H1 (cell line): Measurements from ENCODE around the gene OPCML. TPM values are rescaled to one million over a fixed set of nuclear protein-coding genes. Genes with fewer than 3 reads are reported as not detected.

ENCODE experiments used
- GABPA ChIP-seq: IDR thresholded peaks from 2 replicates; pipeline ENCODE4 v1.6.1; 2011; ENCODE audit warnings: mild to moderate bottlenecking, low read length, moderate library complexity, borderline replicate concordance; ENCODE audit not compliant: insufficient read depth
- HDAC6 ChIP-seq: IDR thresholded peaks from one replicate; pipeline ENCODE4 v1.7.1; 2012; ENCODE audit warnings: low read depth, mild to moderate bottlenecking, inconsistent platforms, low read length, moderate library complexity
- polyA plus RNA-seq, 7 experiments: library from polyadenylated mRNA; depleted of rRNA in 3 of 7; stranded (reverse) in 5 of 7; unstranded in 2 of 7; fragments of >200 nt in 5 of 7; fragments of 200-250 nt in 2 of 7; gene quantifications; 1 replicate in 5 of 7; 2 replicates in 1 of 7; 4 replicates in 1 of 7; pipeline versions ENCODE4 v1.2.1 to v1.2.3, GENCODE V29; 2011 to 2013; ENCODE audit warnings: missing spikeins in 2 of 7, mixed read lengths in 2 of 7
- total RNA-seq: library from RNA; stranded (reverse); fragmentation: NEBNext Ultra II Directional; extraction: Animal tissue kit (Norgen Biotek cat#: 25700); gene quantifications from 2 replicates; pipeline ENCODE4 v1.2.1, GENCODE V29; 2021

Gene OPCML
- total and polyA plus RNA-seq, 2 of the 8 experiments (the other 6 are each of a cell fraction or from before 2014, with no cell fraction given) = 2.3 to 3.1 TPM

DNA sequence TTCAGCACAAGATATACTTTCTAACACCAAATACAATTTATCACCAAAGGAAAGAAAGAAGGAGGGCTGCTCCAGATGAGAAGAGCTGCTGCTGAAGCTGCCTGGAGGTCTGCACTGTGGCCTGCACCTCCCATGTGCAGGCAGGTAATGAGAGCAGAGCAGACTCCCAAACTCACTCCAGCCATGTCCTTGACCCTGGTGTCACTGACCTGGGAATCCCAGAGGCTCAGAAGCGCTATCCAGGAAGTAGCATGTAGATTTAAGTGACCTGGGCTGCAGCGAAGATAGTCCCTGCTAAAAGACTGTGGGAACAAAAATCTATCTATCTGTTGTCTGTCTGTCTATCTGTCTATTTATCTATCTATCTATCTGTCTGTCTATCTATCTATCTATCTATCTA, 816.3 kb downstream of the OPCML start (continued):
- TF ChIP-seq HDAC6 (no peak), GABPA (no peak)
- TF ChIP-seq, all 59 proteins: peak for 0
